ENCODE data around the gene ITPKB.
"Not testable (repeated sequence)": the region's sequence is repeated elsewhere in the genome, so short reads cannot be mapped to it uniquely, and the experiment has no call there.

The ITPKB gene

GRCh38 chr1:226754097-226754496 lies 15.0 kb upstream of the ITPKB start:
- no peak for DNase-seq
- Histone ChIP-seq H3K9me3 (ENCODE audit: severe bottlenecking) (no peaks in the 10 kb centered on the region), H3K27me3 (ENCODE audit: insufficient read depth, low read depth, severe bottlenecking) (no peaks in the 10 kb centered on the region), H3K4me3 (ENCODE audit: low read depth, low read length) (no peak overlapping the region), H3K27ac (no peak overlapping the region), H3K36me3 (no peaks in the 10 kb centered on the region)
- TF ChIP-seq CTCF (IDR thresholded peaks at IDR 0.05; ENCODE audit: low read depth, low read length) = no peak

- DNase-seq = no peak
- Histone ChIP-seq H3K4me3 (ENCODE audit: low read depth, low read length) (no peak overlapping the region), H3K36me3 (no peaks in the 10 kb centered on the region), H3K27me3 (ENCODE audit: insufficient read depth, low read depth, severe bottlenecking) (no peaks in the 10 kb centered on the region), H3K9me3 (ENCODE audit: severe bottlenecking) (no peaks in the 10 kb centered on the region), H3K27ac (no peak overlapping the region)
- TF ChIP-seq CTCF (IDR thresholded peaks at IDR 0.05; ENCODE audit: low read depth, low read length) = no peak
These were observed 12.6 kb upstream of the ITPKB start for GRCh38 chr1:226751703-226752102.

- no peak overlapping the region for H3K4me3 ChIP-seq (ENCODE audit: low read depth, low read length)
- no peak for DNase-seq
- TF ChIP-seq CTCF (IDR thresholded peaks at IDR 0.05; ENCODE audit: low read depth, low read length) = no peak
- H3K36me3 ChIP-seq = no peaks in the 10 kb centered on the region
- no peaks in the 10 kb centered on the region for H3K27me3 ChIP-seq (ENCODE audit: insufficient read depth, low read depth, severe bottlenecking)
- no peaks in the 10 kb centered on the region for H3K9me3 ChIP-seq (ENCODE audit: severe bottlenecking)
- no peak overlapping the region for H3K27ac ChIP-seq
These were observed 12.1 kb upstream of the ITPKB start for GRCh38 chr1:226751214-226751613.

GRCh38 chr1:226749467-226749866 lies 10.4 kb upstream of the ITPKB start:
- H3K9me3 ChIP-seq (ENCODE audit: severe bottlenecking) = no peaks in the 10 kb centered on the region

GRCh38 chr1:226748306-226748705 lies 9.2 kb upstream of the ITPKB start:
- H3K27me3 ChIP-seq (ENCODE audit: insufficient read depth, low read depth, severe bottlenecking) = no peaks in the 10 kb centered on the region
- no peak for TF ChIP-seq CTCF (IDR thresholded peaks at IDR 0.05; ENCODE audit: low read depth, low read length)

More at GRCh38 chr1:226749467-226749866, 10.4 kb upstream of the ITPKB start:
- TF ChIP-seq CTCF (IDR thresholded peaks at IDR 0.05; ENCODE audit: low read depth, low read length) = no peak
- no peaks in the 10 kb centered on the region for H3K36me3 ChIP-seq
- H3K27ac ChIP-seq = no peak overlapping the region
- no peak for DNase-seq
- no peak overlapping the region for H3K4me3 ChIP-seq (ENCODE audit: low read depth, low read length)
- no peaks in the 10 kb centered on the region for H3K27me3 ChIP-seq (ENCODE audit: insufficient read depth, low read depth, severe bottlenecking)

GRCh38 chr1:226747519-226748263 lies 8.6 kb upstream of the ITPKB start:
- not testable (repeated sequence) for H3K36me3 ChIP-seq; H3K27ac ChIP-seq; H3K27me3 ChIP-seq (ENCODE audit: insufficient read depth, low read depth, severe bottlenecking); H3K9me3 ChIP-seq (ENCODE audit: severe bottlenecking); DNase-seq; H3K4me3 ChIP-seq (ENCODE audit: low read depth, low read length)

More at GRCh38 chr1:226748306-226748705, 9.2 kb upstream of the ITPKB start:
- Histone ChIP-seq H3K9me3 (ENCODE audit: severe bottlenecking) (no peaks in the 10 kb centered on the region), H3K4me3 (ENCODE audit: low read depth, low read length) (no peak overlapping the region), H3K27ac (no peak overlapping the region), H3K36me3 (no peaks in the 10 kb centered on the region)
- no peak for DNase-seq

Measured in WERI-Rb-1 (cell line).